Measurements from ENCODE around the gene IL34. TPM values are rescaled to one million over a fixed set of nuclear protein-coding genes. Genes with fewer than 3 reads are reported as not detected.
A peak's percentile ranks its signal among the peaks of the same experiment; 100 is the strongest.

The IL34 gene
- total RNA-seq, 2 donors from 2014 or later = 11.9 to 55.6 TPM

DNA sequence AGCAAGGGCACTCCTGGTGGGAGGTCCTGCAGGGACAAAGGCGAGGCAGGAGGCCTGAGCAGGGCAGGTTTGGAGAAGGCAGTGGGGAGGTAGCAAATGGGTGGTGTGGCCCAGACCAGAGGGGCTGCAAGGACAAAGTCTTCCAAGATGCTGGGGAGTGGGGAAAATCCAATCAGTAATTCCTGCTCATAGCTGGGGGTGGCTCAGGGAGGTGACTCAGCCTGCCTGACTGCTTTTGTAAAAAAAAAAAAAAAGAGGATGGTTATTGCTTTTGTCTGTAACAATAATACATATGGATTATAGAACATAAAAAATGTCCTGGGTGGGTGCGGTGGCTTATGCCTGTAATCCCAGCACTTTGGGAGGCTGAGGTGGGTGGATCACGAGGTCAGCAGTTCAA is 5.2 kb downstream of the IL34 start:
- H3K27me3 ChIP-seq (replicated peaks; ENCODE audit: insufficient read depth) = no peaks in the 10 kb centered on the region
- ATAC-seq (ENCODE audit: insufficient number of reproducible peaks, low FRiP score, low read depth) = no peak
- no peak overlapping the region for H3K27ac ChIP-seq
- no peaks in the 10 kb centered on the region for H3K9me3 ChIP-seq
- peaks cover 10 to 33% of the 10 kb centered on the region in 2 donors for H3K4me1 ChIP-seq (ENCODE audit: control insufficient read depth in 1 of 2, low read depth in 2 of 2)
- TF ChIP-seq, protein P1, sequence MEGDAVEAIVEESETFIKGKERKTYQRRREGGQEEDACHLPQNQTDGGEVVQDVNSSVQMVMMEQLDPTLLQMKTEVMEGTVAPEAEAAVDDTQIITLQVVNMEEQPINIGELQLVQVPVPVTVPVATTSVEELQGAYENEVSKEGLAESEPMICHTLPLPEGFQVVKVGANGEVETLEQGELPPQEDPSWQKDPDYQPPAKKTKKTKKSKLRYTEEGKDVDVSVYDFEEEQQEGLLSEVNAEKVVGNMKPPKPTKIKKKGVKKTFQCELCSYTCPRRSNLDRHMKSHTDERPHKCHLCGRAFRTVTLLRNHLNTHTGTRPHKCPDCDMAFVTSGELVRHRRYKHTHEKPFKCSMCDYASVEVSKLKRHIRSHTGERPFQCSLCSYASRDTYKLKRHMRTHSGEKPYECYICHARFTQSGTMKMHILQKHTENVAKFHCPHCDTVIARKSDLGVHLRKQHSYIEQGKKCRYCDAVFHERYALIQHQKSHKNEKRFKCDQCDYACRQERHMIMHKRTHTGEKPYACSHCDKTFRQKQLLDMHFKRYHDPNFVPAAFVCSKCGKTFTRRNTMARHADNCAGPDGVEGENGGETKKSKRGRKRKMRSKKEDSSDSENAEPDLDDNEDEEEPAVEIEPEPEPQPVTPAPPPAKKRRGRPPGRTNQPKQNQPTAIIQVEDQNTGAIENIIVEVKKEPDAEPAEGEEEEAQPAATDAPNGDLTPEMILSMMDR (IDR thresholded peaks at IDR 0.05) = no peak
- no peaks in the 10 kb centered on the region for H3K36me3 ChIP-seq
- no peak for DNase-seq (ENCODE audit: low spot score)
- no peak overlapping the region for H3K4me3 ChIP-seq

DNA sequence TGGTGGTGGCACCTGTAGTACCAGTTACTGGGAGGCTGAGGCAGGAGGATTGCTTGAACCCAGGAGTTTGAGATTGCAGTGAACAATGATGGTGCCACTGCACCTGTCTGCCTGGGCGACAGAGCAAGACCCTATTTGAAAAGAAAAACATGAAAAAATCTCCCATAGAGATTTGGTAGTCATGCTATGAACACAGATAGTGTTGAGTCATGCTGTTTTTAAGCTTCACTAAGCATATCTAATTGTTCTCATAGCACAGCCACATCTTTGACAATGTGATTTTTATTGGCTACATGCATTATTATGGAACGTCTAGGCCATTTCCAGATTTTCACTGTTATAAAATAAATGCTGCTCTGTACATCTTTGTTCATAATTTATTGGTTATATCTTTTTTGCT is 6.0 kb downstream of the IL34 start:
- no peak for DNase-seq (ENCODE audit: low spot score)
- H3K4me3 ChIP-seq = no peak overlapping the region

DNA sequence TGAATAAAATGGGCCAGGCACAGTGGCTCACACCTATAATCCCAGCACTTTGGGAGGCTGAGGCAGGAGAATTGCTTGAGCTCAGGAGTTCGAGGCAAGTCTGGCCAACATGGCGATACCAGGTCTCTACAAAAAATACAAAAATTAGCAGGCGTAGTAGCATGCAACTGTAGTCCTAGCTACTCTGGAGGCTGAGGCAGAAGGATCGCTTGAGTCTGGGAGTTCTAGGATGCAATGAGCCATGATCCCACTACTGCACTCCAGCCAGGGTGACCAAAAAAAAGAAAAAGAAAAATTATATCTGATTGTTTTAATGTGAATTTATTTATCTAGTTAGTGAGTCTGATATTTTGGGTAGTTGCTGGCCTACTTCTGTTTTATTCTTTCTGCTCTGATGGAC is 7.0 kb downstream of the IL34 start:
- no peak overlapping the region for H3K4me3 ChIP-seq
- DNase-seq (ENCODE audit: low spot score) (no peak), ATAC-seq (ENCODE audit: insufficient number of reproducible peaks, low FRiP score, low read depth) (no peak)
- TF ChIP-seq, protein P1 (IDR thresholded peaks at IDR 0.05) = no peak
- no peaks in the 10 kb centered on the region for H3K9me3 ChIP-seq
- H3K4me1 ChIP-seq (ENCODE audit: control insufficient read depth in 1 of 2, low read depth in 2 of 2) = peaks cover 3 to 16% of the 10 kb centered on the region in 2 donors
- H3K27ac ChIP-seq = no peak overlapping the region
- H3K27me3 ChIP-seq (replicated peaks; ENCODE audit: insufficient read depth) = no peaks in the 10 kb centered on the region
- H3K36me3 ChIP-seq = no peaks in the 10 kb centered on the region

More for the DNA sequence above, 6.0 kb downstream of the IL34 start:
- no peak for ATAC-seq (ENCODE audit: insufficient number of reproducible peaks, low FRiP score, low read depth)
- H3K27ac ChIP-seq = no peak overlapping the region
- no peaks in the 10 kb centered on the region for H3K36me3 ChIP-seq
- TF ChIP-seq, protein P1 (IDR thresholded peaks at IDR 0.05) = no peak
- no peaks in the 10 kb centered on the region for H3K9me3 ChIP-seq
- H3K27me3 ChIP-seq (replicated peaks; ENCODE audit: insufficient read depth) = no peaks in the 10 kb centered on the region
- peaks cover 3 to 25% of the 10 kb centered on the region in 2 donors for H3K4me1 ChIP-seq (ENCODE audit: control insufficient read depth in 1 of 2, low read depth in 2 of 2)

DNA sequence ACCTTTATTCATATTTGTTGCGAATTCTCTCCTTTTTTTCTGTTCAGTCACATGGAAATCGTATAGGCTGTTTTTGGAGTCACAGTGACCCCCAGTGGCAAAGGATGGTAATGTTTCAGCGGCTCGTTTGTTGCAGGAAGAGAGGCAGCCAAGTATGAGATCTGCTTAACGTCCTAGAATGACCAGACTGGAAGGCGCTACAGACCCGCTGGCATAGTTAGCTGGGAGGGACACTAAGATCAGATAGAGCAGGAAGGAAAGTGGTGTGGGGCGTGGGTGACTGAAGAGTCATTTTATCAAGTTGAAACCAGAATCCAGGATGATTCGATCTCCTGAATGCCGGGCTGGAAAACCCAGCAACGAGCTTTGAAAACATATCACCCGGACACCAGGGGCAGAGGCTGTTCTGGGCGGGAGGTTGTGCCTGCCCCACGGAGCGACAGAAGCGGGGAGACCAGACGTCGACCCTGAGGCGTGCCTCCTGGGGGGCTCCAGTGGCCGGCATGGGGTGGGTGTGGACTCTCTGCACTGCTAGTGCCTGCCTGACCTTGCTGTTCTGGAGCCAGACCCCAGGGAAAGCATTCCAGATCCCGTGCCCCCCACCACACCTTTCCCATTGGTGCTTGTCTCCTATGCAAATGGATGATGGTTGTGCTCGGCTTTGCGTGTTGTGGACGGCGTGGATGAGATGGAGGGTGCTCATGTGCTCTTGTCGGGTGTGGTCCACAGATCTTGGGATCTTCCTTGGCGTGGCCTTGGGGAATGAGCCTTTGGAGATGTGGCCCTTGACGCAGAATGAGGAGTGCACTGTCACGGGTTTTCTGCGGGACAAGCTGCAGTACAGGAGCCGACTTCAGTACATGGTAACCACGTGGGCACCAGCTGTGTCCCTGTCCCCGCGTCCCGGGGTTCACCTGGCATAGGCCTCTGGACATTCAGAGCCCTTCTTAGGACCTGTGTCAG is 7.7 kb downstream of the IL34 start:
- H3K27ac ChIP-seq = peak overlapping the region in 1 of 2 donors; percentile 3
- no peaks in the 10 kb centered on the region for H3K36me3 ChIP-seq
- peaks cover 0 to 9% of the 10 kb centered on the region in 2 donors for H3K4me1 ChIP-seq (ENCODE audit: control insufficient read depth in 1 of 2, low read depth in 2 of 2)

More for the DNA sequence above, 7.7 kb downstream of the IL34 start:
- Histone ChIP-seq H3K9me3 (no peaks in the 10 kb centered on the region), H3K4me3 (peak overlapping the region; percentile 52), H3K27me3 (replicated peaks; ENCODE audit: insufficient read depth) (no peaks in the 10 kb centered on the region)
- TF ChIP-seq, protein P1 (IDR thresholded peaks at IDR 0.05) = peak; percentile 91
- DNase-seq (ENCODE audit: low spot score) = peak; percentile 50
- peak; percentile 84 for ATAC-seq (ENCODE audit: insufficient number of reproducible peaks, low FRiP score, low read depth)

All from thoracic aorta (tissue), 2 donors.